Large intestine (tissue), 12 donors: ENCODE measurements around the gene LIAS. TPM values are rescaled to one million over a fixed set of nuclear protein-coding genes. Genes with fewer than 3 reads are reported as not detected.
"Not testable (repeated sequence)": the region's sequence is repeated elsewhere in the genome, so short reads cannot be mapped to it uniquely, and the experiment has no call there.

ENCODE experiments used
- DNase-seq, 2 donors: peaks; one replicate each; pipeline versions ENCODE4 v3.0.0 to v3.0.0-alpha.2; 2013
- H3K27ac ChIP-seq: one replicate; pipeline ENCODE4 v1.5.1; 2013; ENCODE audit warnings: low read length
- H3K27me3 ChIP-seq: 2 replicates; pipeline ENCODE4 v1.6.1; 2013; ENCODE audit warnings: low read length; ENCODE audit not compliant: control insufficient read depth, insufficient read depth
- H3K36me3 ChIP-seq: 2 replicates; pipeline ENCODE4 v1.6.1; 2013; ENCODE audit warnings: low read length; ENCODE audit not compliant: control insufficient read depth, insufficient read depth
- H3K4me1 ChIP-seq: one replicate; pipeline ENCODE4 v1.6.1; 2013; ENCODE audit warnings: low read length; ENCODE audit not compliant: control insufficient read depth, insufficient read depth
- H3K4me3 ChIP-seq: one replicate; pipeline ENCODE4 v1.5.1; 2013; ENCODE audit warnings: low read length
- H3K9me3 ChIP-seq: one replicate; pipeline ENCODE4 v1.6.1; 2013; ENCODE audit warnings: mild to moderate bottlenecking, low read depth, low read length, moderate library complexity; ENCODE audit not compliant: control insufficient read depth
- WGBS: methylation state at CpG from one replicate; pipeline ENCODE4 v1.1.5; 2013; ENCODE audit warnings: low lambda C conversion rate; ENCODE audit not compliant: insufficient coverage; 5-methylcytosine and 5-hydroxymethylcytosine counted together
- long read RNA-seq, 11 donors: transcript quantifications; one replicate each; lab custom pipeline, GENCODE V29; 2026
- polyA plus RNA-seq: library from polyadenylated mRNA; unstranded; fragments of 120-200 nt; gene quantifications from one replicate; pipeline ENCODE4 v1.2.1, GENCODE V29; 2013

Gene LIAS
- 30.0 TPM for polyA plus RNA-seq
- long read RNA-seq, donor 1, full-length matches to known transcripts, result 6 of 15 reads
- long read RNA-seq, donor 1, partial matches to known transcripts, result 0 of 15 reads
- long read RNA-seq, donor 1, other reads (novel, unspliced or antisense), result 9 of 15 reads
- long read RNA-seq, donor 2, full-length matches to known transcripts, result 5 of 5 reads
- long read RNA-seq, donor 2, partial matches to known transcripts, result 0 of 5 reads
- long read RNA-seq, donor 2, other reads (novel, unspliced or antisense), result 0 of 5 reads
- long read RNA-seq, donor 3, full-length matches to known transcripts, result 10 of 10 reads
- long read RNA-seq, donor 3, partial matches to known transcripts, result 0 of 10 reads
- long read RNA-seq, donor 3, other reads (novel, unspliced or antisense), result 0 of 10 reads
- long read RNA-seq, donor 4, result 0 reads
- long read RNA-seq, donor 5, partial matches to known transcripts, result 0 of 1 reads
- long read RNA-seq, donor 5, other reads (novel, unspliced or antisense), result 0 of 1 reads
- long read RNA-seq, donor 6, full-length matches to known transcripts, result 5 of 13 reads
- long read RNA-seq, donor 6, partial matches to known transcripts, result 8 of 13 reads
- long read RNA-seq, donor 6, other reads (novel, unspliced or antisense), result 0 of 13 reads
- long read RNA-seq, donor 7, partial matches to known transcripts, result 0 of 1 reads
- long read RNA-seq, donor 7, other reads (novel, unspliced or antisense), result 0 of 1 reads
- long read RNA-seq, donor 8, full-length matches to known transcripts, result 9 of 16 reads
- long read RNA-seq, donor 8, partial matches to known transcripts, result 7 of 16 reads
- long read RNA-seq, donor 8, other reads (novel, unspliced or antisense), result 0 of 16 reads
- long read RNA-seq, donor 9, full-length matches to known transcripts, result 8 of 8 reads
- long read RNA-seq, donor 9, partial matches to known transcripts, result 0 of 8 reads
- long read RNA-seq, donor 9, other reads (novel, unspliced or antisense), result 0 of 8 reads
- long read RNA-seq, donor 10, full-length matches to known transcripts, result 6 of 6 reads
- long read RNA-seq, donor 10, partial matches to known transcripts, result 0 of 6 reads
- long read RNA-seq, donor 10, other reads (novel, unspliced or antisense), result 0 of 6 reads
- long read RNA-seq, donor 11, full-length matches to known transcripts, result 6 of 6 reads
- long read RNA-seq, donor 11, partial matches to known transcripts, result 0 of 6 reads
- long read RNA-seq, donor 11, other reads (novel, unspliced or antisense), result 0 of 6 reads

GRCh38 chr4:39458505-39459300, at the start of gene LIAS, which contains the start of gene RPL9:
Gene LIAS, plus strand, starts transcription at chr4:39459056. Its CDS starts 62 bp downstream, at chr4:39459118.
Gene RPL9, minus strand, starts transcription at chr4:39458922. Its CDS starts 483 bp downstream, at chr4:39458439.
- H3K27ac ChIP-seq, result peak within 1 kb of the TSS; percentile 93
- H3K9me3 ChIP-seq, result no peaks in the 10 kb centered on the region
- DNase-seq, result peak; percentile 99
- 0% methylated on average over 3 of the region's 55 CpGs for WGBS
- no peaks in the 10 kb centered on the region for H3K27me3 ChIP-seq
- peaks cover 12% of the 10 kb centered on the region for H3K4me1 ChIP-seq
- H3K36me3 ChIP-seq, result peaks cover 43% of the 10 kb centered on the region
- H3K4me3 ChIP-seq, result peak within 1 kb of the TSS; percentile 77

- Histone ChIP-seq H3K36me3 (no peaks in the 10 kb centered on the region), H3K9me3 (no peaks in the 10 kb centered on the region), H3K4me1 (no peaks in the 10 kb centered on the region), H3K4me3 (no peak overlapping the region), H3K27ac (no peak overlapping the region), H3K27me3 (no peaks in the 10 kb centered on the region)
- DNase-seq, result no peak
- 71% methylated on average over 1 of the region's 5 CpGs for WGBS
These were observed 48.4 kb upstream of the LIAS start for GRCh38 chr4:39410415-39410814.

GRCh38 chr4:39411561-39411960, 47.3 kb upstream of the LIAS start:
- H3K4me1 ChIP-seq, H3K27ac ChIP-seq, H3K36me3 ChIP-seq, DNase-seq, H3K4me3 ChIP-seq, H3K27me3 ChIP-seq, H3K9me3 ChIP-seq: not testable (repeated sequence)
- no CpG with 5 or more reads among the region's 8 CpGs for WGBS

GRCh38 chr4:39415678-39416283, 43.1 kb upstream of the LIAS start:
- H3K9me3 ChIP-seq, result no peaks in the 10 kb centered on the region
- no peaks in the 10 kb centered on the region for H3K36me3 ChIP-seq
- H3K27ac ChIP-seq, result no peak overlapping the region
- no peaks in the 10 kb centered on the region for H3K27me3 ChIP-seq
- 100% methylated on average over 1 of the region's 2 CpGs for WGBS
- DNase-seq, result no peak
- H3K4me1 ChIP-seq, result no peaks in the 10 kb centered on the region
- H3K4me3 ChIP-seq, result no peak overlapping the region

GRCh38 chr4:39422247-39422646, 36.6 kb upstream of the LIAS start:
- no peak overlapping the region for H3K27ac ChIP-seq
- no peak overlapping the region for H3K4me3 ChIP-seq
- no peak for DNase-seq
- no peaks in the 10 kb centered on the region for H3K4me1 ChIP-seq
- 100% methylated on average over 2 of the region's 3 CpGs for WGBS
- H3K36me3 ChIP-seq, result no peaks in the 10 kb centered on the region
- H3K27me3 ChIP-seq, result no peaks in the 10 kb centered on the region
- H3K9me3 ChIP-seq, result no peaks in the 10 kb centered on the region

- no CpG with 5 or more reads among the region's 1 CpG for WGBS
- H3K36me3 ChIP-seq, H3K4me1 ChIP-seq, H3K27ac ChIP-seq, DNase-seq, H3K9me3 ChIP-seq, H3K4me3 ChIP-seq, H3K27me3 ChIP-seq: not testable (repeated sequence)
These were observed 33.6 kb upstream of the LIAS start for GRCh38 chr4:39425297-39425696.

- no peak for DNase-seq
- H3K36me3 ChIP-seq, result no peaks in the 10 kb centered on the region
- H3K27me3 ChIP-seq, result no peaks in the 10 kb centered on the region
- H3K4me1 ChIP-seq, result peaks cover 9% of the 10 kb centered on the region
- no peaks in the 10 kb centered on the region for H3K9me3 ChIP-seq
- H3K27ac ChIP-seq, result no peak overlapping the region
- WGBS, result no CpG with 5 or more reads among the region's 1 CpG
- no peak overlapping the region for H3K4me3 ChIP-seq
These were observed 32.1 kb upstream of the LIAS start for GRCh38 chr4:39426728-39427127.

GRCh38 chr4:39427520-39428114, 31.2 kb upstream of the LIAS start:
- no peak for DNase-seq

More at GRCh38 chr4:39427520-39428114, 31.2 kb upstream of the LIAS start:
- Histone ChIP-seq H3K4me1 (peaks cover 9% of the 10 kb centered on the region), H3K9me3 (no peaks in the 10 kb centered on the region), H3K27ac (no peak overlapping the region), H3K27me3 (no peaks in the 10 kb centered on the region), H3K4me3 (no peak overlapping the region), H3K36me3 (no peaks in the 10 kb centered on the region)
- WGBS, result 20% methylated on average over 1 of the region's 10 CpGs
